Tongue (tissue), 2 donors: Measurements from ENCODE around the gene PRM3. TPM values are rescaled to one million over a fixed set of nuclear protein-coding genes. Genes with fewer than 3 reads are reported as not detected.
"Not testable (repeated sequence)": the region's sequence is repeated elsewhere in the genome, so short reads cannot be mapped to it uniquely, and the experiment has no call there.

Experiments used
- DNase-seq: peaks from one replicate; pipeline ENCODE4 v3.0.0-alpha.2; 2015
- total RNA-seq: library from RNA; depleted of rRNA; stranded (reverse); fragments of >200 nt; gene quantifications from one replicate; pipeline ENCODE4 v1.2.3, GENCODE V29; 2014

PRM3 gene
- total RNA-seq, 1 donor from 2014 or later: not detected

- DNase-seq: peak; percentile 61
Observed at GRCh38 chr16:11303405-11304138, 30.1 kb upstream of the PRM3 start.

DNA sequence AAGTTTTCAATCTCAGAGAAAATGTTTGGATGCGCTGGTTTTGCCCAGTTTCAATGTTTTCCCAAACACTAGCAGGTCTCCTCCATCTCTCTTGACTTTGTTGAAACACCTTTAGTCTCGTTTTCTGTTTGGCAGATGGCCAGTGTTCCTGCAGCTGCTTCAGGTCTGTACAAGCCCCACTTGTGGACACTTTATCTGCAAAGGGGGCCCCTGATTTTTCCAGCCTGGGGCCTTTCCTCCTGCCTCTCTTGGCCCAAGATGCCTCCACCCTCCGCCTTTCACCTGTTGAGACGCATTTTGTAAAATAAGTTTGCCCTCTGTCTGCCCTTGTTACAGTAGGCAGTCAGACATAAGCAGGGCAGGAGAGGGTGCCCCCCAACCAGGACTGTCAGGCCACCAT, 29.5 kb upstream of the PRM3 start:
- DNase-seq: peak; percentile 73

GRCh38 chr16:11301645-11302501, 28.4 kb upstream of the PRM3 start:
- no peak for DNase-seq

DNA sequence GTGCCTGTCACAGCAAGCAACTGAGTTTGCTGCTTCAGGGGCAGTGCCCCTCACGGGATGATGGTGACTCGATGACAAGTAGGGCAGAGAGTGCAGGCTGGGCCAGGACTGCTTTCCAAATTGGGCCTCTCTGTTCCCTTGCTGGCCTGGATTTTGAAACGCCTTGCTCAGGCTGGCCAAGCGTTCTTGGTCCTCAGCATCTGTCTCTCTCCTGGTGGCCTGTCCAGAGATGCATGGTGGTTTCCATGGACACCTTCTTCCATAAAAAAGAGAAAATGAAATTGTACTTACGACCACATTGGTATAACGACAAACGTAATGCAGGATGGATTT, 27.1 kb upstream of the PRM3 start:
- no peak for DNase-seq

DNA sequence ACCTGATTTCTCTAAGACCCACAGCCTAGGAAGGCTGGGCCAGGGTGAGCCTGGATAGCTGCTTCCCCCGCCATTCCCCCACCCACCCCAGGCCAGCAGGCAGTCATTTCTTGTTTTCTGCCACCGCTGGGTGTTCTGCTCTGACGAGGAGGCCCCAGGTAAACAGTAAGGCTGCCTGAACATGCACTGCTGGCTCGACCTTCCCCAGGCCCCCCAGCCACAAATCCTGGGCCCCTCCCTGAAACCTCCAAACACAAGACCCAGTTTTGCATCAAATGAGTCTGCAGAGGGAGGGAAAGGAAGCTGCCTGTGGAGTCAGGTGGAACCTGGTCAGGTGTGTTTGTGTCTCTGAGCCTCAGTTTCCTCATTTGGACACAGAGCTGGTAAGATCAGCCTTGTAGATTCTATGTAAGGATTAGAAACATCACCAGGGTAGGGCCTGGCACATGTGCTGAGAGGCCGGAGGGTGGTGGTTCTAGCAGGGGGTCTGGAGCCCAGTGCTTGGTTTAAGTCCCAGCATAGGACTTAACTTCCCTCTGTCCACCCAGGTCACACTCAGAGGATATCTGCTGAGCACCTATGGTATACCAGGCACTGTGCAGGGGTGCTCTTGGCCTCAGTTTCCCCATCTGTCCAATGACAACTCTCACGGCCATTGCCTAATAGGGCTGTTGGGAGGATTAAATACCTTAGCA, 26.6 kb upstream of the PRM3 start:
- no peak for DNase-seq

DNA sequence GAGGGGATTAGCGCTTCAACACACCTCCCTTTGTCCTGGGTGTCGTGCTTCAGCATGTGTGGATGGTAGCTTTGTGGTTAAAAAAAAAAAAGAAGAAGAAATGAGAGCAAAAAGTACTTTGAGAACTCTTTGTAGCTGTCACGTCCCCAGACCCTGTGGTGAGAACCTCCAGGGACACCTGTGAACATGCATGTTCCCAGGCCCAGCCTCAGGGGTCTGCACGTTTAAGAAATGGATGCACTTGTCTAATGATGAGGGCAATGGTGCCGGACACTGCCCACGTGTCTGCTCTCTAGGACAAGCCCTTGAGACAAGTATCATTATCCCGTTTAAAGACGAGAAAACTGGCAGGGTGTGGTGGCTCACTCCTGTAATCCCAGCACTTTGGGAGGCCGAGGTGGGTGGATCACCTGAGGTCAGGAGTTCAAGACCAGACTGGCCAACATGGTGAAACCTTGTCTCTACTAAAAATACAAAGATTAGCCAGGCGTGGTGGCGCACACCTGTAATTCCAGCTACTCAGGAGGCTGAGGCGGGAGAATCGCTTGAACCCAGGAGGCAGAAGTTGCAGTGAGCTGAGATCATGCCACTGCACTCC, 25.6 kb upstream of the PRM3 start:
- DNase-seq: not testable (repeated sequence)

GRCh38 chr16:11298143-11298900, 24.9 kb upstream of the PRM3 start:
- DNase-seq: no peak

DNA sequence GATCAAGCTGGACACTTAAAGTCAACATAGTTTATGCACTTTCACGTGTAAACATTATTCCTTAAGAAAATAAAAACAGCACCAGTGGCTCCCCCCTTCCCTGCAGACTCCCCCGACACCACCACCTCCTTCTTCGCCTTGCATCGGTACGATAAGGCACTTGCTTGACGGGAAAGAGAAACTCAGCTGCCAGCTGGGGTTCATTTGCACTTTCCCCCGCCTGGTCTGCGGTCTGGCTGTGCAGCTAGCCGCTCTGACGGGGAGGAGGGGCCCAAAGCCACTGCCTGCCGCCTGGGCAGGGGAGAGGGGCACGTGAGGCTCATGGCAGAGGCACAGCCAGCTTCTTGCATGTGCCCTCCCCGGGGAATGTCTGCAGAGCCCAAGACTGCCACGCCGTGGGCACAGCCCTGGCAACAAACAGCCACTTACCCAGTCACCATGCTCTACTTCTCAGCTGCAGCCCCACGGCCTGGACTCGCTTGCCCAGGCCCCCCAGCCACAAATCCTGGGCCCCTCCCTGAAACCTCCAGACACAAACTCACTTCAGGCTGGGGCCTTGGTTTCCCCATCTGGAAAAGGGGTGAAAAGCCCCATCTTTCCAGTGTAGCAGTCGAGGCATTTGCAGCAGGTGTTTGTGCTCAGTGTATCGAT, 24.2 kb upstream of the PRM3 start:
- DNase-seq: peak; percentile 84

DNA sequence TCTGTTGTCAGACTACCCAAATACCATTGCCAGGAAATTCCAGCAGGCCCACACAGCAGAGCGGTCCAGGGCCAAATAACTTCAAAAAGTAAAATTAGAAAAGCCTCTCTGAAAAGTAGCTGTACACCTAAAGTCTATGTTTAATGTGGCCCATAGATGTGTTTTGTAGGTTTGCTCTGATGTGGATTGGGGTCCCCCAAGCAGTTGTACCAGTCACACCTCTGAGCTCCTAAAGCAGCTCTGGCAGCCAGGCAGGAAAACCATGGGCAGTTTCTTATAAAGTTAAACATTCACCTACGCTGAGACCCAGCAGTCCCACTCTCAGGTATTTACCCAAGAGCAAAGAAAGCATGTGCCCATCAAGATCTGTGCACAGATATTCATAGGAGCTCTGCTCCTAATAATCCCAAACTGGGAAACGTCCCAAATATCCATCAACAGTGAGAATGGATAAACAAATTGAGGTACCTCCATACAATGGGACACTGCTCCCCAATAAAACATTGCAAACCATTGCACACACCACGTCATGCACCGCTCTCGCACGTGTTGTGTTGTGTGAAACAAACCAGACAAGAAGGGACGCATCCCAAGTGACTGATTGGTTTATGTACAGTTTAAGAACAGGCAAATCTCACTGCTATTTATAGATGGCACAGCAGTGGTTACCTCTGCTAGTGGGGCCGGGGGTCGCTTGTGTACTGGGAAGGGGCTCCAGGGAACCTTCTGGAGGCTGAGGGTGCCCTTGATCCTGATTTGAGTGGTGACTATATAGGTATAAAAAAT, 23.5 kb upstream of the PRM3 start:
- DNase-seq: peak; percentile 77

- no peak for DNase-seq
Observed at GRCh38 chr16:11296351-11296705, 22.9 kb upstream of the PRM3 start.

DNA sequence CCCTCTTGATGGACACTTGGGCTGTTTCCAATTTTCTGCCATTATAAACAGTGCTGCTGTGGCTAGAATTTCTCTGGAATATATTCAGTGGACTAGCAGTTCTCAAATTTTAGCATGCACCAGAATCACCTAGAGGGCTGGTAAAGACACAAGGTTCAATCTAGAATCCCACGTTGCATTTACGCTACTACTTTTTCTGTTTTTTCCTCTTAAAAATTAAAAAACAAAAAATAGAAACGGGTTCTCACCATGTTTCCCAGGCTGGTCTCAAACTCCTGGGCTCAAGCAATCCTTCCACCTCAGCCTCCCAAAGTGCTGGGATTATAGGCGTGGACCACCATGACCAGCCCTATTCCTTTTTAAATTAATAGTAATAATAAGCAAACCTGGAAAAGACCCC, 22.2 kb upstream of the PRM3 start:
- DNase-seq: no peak

DNA sequence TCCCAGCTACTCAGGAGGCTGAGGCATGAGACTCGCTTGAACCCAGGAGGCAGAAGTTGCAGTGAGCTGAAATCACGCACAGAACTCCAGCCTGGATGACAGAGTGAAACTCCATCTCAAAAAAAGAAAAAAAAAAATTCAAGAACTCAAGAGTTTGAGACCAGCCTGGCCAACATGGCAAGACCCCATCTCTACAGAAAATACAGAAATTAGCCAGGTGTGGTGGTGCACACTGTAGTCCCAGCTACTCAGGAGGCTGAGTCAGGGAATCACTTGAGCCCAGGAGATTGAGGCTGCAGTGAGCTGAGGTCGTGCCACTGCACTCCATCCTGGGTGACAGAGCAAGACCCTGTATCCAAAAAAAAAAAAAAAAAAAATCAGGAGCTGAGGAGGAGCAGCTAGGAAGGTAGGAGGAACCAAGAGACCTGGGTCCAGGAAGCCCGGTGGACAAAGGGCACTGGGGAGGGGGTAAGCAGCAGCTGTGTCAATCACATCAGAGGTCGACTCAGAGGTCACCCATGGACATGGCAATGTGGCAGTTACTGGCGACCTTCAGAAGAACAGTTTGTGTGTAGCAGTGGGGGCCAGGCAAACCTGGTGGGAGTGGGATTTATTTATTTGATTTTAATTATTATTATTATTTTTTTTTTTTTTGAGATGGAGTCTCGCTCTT, 18.8 kb upstream of the PRM3 start:
- DNase-seq: no peak

DNA sequence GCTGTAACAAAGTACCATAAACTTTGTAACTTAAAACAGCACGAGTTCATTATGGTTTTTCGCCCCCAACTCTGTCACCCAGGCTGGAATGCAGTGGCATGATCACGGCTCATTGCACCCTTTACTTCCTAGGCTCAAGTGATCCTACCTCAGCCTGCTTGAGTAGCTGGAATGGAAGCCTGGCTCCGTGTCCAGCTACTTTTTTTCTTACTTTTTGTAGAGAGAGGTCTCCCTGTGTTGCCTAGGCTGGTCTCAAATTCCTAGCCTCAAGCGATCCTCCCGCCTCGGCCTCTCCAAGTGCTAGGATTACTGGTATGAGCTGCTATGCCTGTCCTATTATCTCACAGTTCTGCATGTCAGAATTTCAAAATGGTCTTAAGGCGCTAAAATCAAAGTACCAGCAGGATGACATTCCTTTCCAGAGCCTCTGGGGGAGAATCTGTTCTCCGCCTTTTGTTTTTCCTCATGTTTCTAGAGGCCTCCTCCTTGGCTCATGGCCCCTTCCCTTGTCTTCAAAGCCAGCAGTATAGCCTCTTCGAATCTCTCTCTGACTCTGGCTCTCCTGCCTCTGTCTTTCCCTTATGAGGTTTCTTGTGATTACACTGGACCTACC, 17.8 kb upstream of the PRM3 start:
- no peak for DNase-seq

DNA sequence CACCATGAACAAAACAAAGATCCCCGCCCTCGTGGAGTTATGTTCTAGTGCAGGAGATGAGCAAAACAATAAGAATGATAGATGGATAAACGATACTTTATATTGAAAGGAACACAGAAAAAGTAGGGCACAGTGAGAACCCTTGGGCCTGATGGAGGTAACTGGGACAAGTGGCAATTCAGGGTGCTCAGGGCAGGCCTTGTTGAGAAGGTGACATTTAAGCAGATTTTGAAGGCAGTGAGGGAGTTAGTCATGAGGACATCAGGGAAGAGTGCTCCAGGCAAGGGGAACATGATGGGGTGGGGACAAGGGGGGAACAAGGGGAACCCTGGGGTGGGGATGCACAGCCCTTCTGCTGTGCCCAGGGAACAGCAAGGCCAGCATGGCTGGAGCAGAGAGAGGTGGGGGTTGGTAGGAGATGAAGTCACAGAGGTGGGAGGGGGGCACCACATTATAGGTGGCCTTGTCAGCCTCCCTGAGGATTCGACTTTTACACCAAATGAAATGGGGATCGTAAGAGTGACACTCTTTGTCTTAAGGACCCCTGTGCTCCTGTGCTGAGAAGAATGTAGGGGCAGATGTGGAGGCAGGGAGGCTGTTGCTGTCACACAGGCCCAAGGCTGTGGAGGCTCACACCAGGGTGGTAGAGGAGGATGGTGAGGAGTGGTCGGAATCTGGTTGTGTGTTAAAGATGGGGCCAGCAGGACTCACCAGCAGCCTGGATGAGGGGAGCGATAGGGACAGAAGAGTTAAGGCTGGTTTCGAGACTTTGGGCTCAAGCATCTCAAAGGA, 16.9 kb upstream of the PRM3 start:
- no peak for DNase-seq

DNA sequence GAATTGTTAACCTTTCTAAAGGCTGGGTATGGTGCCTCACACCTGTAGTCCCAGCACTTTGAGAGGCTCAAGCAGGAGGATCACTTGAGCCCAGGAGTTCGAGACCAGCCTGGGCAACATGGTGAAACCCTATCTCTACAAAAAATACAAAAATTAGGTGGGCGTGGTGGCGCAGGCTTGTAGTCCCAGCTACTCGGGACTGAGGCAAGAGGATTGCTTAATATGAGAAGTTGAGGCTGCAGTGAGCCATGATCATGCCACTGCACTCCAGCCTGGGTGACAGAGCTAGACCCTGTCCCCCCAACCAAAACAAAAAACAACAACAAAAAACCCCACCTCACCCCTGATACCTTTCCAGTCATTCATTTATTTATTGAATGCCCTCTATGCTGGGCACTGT, 16.3 kb upstream of the PRM3 start:
- DNase-seq: not testable (repeated sequence)

DNA sequence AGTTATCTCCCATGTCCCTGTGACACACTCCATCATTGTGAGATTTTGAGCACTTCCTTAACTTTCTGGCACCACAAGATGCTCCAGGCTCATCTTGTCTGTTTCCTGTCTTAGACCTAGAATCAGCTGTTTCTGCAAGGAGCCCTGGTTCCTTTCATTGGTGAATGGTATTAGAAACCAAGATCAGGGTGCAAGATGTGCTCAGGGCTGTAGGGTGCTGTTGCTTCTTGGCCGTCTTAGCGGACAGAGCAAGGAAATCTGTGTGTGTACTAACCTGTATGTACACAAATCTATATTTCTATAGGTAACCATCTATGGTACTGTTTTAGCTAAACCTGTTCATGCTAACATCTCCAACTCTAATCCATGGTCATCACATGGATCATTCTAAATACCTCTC, 15.8 kb upstream of the PRM3 start:
- DNase-seq: no peak

GRCh38 chr16:11285842-11286241, 12.4 kb upstream of the PRM3 start:
- DNase-seq: no peak

DNA sequence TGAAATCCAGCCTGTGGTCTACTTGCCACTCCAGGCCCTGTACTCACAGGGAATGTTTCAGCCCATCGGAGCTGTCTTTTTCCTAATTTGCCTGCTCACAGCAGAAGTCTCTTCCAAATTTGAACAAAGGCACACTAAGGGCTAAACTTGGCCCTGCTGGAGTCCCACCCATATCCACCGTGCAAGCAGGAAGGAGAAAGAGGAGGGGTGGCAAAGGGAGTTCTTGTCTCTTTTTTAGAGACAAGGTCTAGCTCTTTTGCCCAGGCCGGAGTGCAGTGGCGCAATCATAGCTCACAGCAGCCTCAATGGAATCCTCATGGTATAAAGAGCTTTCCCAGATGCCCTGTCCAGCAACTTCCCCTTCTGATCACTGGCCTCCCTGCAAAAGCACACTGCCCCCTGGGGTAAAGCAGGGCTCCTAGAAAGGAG, 10.4 kb upstream of the PRM3 start:
- no peak for DNase-seq
